ENCODE measurements around the gene NXF1.

Gene NXF1

DNA sequence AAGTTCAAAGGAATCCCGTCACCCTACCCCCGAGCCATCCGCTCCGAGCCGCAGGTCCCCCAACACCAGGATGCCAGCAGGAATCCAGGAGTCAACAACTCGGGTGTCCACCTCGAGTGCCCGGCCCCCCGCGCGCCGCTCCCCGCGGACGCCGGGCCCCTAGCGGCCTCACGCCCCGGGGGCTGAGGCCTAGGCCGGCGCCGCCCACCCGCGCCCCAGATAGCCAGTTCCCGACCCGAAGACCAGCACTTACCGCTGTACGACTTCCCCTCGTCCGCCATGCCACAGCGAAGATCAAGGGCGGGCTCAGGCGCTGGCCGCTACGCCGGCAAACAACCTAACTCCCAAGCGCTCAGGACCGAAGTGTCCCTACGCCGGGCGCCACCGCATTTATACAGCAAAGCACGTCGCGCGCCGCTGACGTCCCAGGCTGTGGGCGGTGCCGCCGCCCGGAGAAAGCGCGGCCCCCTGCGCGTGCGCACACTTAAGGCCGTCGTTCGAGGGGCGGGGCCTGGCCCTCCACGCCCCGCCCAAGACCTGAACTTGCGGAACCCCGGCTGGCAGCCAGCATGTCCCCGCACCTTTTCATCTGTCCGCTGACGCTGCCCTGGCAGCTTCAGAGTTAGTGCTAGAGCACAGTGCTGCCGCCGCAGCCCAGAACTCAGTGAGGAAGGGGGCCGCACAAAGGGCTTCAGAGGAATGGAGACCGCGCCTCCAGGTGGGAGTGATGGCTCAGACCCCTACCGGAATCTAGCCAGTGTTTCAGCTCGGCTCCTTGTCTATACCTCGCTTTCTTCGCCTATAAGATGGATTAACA lies at the start of gene NXF1:
Gene NXF1, minus strand, starts transcription at position 365 of the 817 bp plus-strand sequence. Its CDS starts 84 bp downstream, at position 281.
- H3K4me3 ChIP-seq (ENCODE audit: low read depth, low read length): peak within 1 kb of the TSS; percentile 99
- TF ChIP-seq CTCF (IDR thresholded peaks at IDR 0.05; ENCODE audit: insufficient read depth, low read depth, low read length, missing control alignments): peak; percentile 3
- peak; percentile 99 for DNase-seq (ENCODE audit: low read depth)

- no peak for DNase-seq (ENCODE audit: low read depth)
- H3K4me3 ChIP-seq (ENCODE audit: low read depth, low read length): peak overlapping the region; percentile 98
- TF ChIP-seq CTCF (IDR thresholded peaks at IDR 0.05; ENCODE audit: insufficient read depth, low read depth, low read length, missing control alignments): no peak
Observed at GRCh38 chr11:62854013-62854824, 49.0 kb upstream of the NXF1 start.

GRCh38 chr11:62853279-62853965 lies 48.2 kb upstream of the NXF1 start:
- no peak for DNase-seq (ENCODE audit: low read depth)
- peak overlapping the region; percentile 98 for H3K4me3 ChIP-seq (ENCODE audit: low read depth, low read length)
- TF ChIP-seq CTCF (IDR thresholded peaks at IDR 0.05; ENCODE audit: insufficient read depth, low read depth, low read length, missing control alignments): no peak

GRCh38 chr11:62852523-62853188 lies 47.4 kb upstream of the NXF1 start:
- H3K4me3 ChIP-seq (ENCODE audit: low read depth, low read length): peak overlapping the region; percentile 98
- DNase-seq (ENCODE audit: low read depth): no peak
- TF ChIP-seq CTCF (IDR thresholded peaks at IDR 0.05; ENCODE audit: insufficient read depth, low read depth, low read length, missing control alignments): no peak

GRCh38 chr11:62851807-62852522 lies 46.7 kb upstream of the NXF1 start:
- no peak for TF ChIP-seq CTCF (IDR thresholded peaks at IDR 0.05; ENCODE audit: insufficient read depth, low read depth, low read length, missing control alignments)
- no peak overlapping the region for H3K4me3 ChIP-seq (ENCODE audit: low read depth, low read length)
- peak; percentile 41 for DNase-seq (ENCODE audit: low read depth)
